Measurements from ENCODE around the gene NPS. TPM values are rescaled to one million over a fixed set of nuclear protein-coding genes. Genes with fewer than 3 reads are reported as not detected.

Gene NPS
- total and polyA plus RNA-seq, 2 experiments from 2014 or later: not detected

DNA sequence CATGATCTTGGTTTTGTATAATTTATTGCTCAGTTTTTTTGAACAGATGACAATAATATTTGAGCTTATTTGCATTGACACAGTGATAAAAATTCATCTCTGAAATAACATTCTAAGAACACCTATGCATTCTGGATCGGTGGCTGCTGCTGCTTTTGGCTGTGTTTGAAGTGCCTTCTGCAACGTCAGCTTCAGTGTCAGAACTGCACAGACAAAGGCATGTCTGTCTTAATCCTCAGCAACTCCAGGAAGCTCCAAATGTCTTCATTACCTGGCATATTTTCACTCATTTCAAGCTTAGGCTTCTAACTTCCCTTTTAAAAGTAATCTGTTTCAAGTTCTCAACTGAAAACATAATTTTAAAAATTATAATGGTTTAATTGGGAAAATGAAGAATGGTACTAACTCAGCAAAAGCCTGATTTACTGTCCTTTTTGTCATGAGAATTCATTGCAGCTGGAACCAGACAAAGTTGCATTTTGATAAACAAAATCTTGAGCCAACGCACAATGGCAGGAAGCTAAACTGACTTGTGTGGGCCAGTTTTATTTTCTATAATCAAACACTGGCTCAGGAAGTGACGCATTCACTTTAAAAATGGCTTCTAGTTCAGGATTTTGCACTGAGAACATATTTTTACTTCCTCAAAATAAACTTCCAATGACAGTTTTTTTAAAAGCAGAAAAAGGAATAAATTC, 38.7 kb downstream of the NPS start:
- H3K27ac ChIP-seq: no peak overlapping the region
- TF ChIP-seq, protein P1, sequence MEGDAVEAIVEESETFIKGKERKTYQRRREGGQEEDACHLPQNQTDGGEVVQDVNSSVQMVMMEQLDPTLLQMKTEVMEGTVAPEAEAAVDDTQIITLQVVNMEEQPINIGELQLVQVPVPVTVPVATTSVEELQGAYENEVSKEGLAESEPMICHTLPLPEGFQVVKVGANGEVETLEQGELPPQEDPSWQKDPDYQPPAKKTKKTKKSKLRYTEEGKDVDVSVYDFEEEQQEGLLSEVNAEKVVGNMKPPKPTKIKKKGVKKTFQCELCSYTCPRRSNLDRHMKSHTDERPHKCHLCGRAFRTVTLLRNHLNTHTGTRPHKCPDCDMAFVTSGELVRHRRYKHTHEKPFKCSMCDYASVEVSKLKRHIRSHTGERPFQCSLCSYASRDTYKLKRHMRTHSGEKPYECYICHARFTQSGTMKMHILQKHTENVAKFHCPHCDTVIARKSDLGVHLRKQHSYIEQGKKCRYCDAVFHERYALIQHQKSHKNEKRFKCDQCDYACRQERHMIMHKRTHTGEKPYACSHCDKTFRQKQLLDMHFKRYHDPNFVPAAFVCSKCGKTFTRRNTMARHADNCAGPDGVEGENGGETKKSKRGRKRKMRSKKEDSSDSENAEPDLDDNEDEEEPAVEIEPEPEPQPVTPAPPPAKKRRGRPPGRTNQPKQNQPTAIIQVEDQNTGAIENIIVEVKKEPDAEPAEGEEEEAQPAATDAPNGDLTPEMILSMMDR (IDR thresholded peaks at IDR 0.05; ENCODE audit: poor library complexity): no peak
- TF ChIP-seq EZH2phosphoT487 (IDR thresholded peaks at IDR 0.05; ENCODE audit: low read depth, severe bottlenecking, unreplicated experiment): no peak
- TF ChIP-seq EZH2 (IDR thresholded peaks at IDR 0.05; ENCODE audit: borderline replicate concordance): no peak
- H3K9me3 ChIP-seq (ENCODE audit: low read depth): no peaks in the 10 kb centered on the region
- H3K4me2 ChIP-seq: no peak overlapping the region
- H3K36me3 ChIP-seq (replicated peaks; ENCODE audit: insufficient read depth, low read depth): no peaks in the 10 kb centered on the region
- no peak overlapping the region for H3K4me3 ChIP-seq
- H2AFZ ChIP-seq: no peak overlapping the region
- DNase-seq (ENCODE audit: low spot score): no peak
- no peaks in the 10 kb centered on the region for H4K20me1 ChIP-seq (ENCODE audit: insufficient read depth, poor library complexity, severe bottlenecking)
- WGBS (ENCODE audit: low lambda C conversion rate, missing lambda C conversion rate): 77% methylated on average over 4 of the region's 4 CpGs
- no peaks in the 10 kb centered on the region for H3K9me2 ChIP-seq (replicated peaks; ENCODE audit: insufficient read depth)
- H3K79me2 ChIP-seq: no peaks in the 10 kb centered on the region
- H3K4me1 ChIP-seq (ENCODE audit: insufficient read depth): no peaks in the 10 kb centered on the region
- H3K27me3 ChIP-seq: peaks cover 17% of the 10 kb centered on the region

DNA sequence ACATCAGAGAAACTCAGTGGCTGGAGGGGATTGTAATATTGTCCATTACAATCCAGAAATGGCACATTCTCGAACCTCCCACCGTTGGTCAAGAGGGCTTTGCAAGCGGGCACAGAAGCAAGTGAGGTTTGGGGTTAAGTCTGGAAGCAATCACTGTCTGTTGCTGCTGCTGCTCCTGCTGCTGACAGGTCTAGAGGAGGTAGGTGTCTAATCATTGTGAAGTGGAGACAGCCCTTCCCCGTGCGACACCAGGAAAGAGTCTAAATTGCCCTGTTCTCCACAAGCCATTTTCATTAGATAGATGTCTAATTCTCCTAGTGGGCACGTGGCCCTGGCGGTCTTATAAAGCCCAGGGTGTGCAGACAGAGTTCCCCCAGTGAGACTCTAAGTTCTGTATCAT, 43.5 kb downstream of the NPS start:
- TF ChIP-seq, protein P1 (IDR thresholded peaks at IDR 0.05; ENCODE audit: poor library complexity): no peak
- TF ChIP-seq EZH2phosphoT487 (IDR thresholded peaks at IDR 0.05; ENCODE audit: low read depth, severe bottlenecking, unreplicated experiment) (no peak), EZH2 (IDR thresholded peaks at IDR 0.05; ENCODE audit: borderline replicate concordance) (no peak)
- Histone ChIP-seq H3K36me3 (replicated peaks; ENCODE audit: insufficient read depth, low read depth) (no peaks in the 10 kb centered on the region), H3K9me3 (ENCODE audit: low read depth) (no peaks in the 10 kb centered on the region), H3K27ac (no peak overlapping the region), H3K4me3 (no peak overlapping the region), H4K20me1 (ENCODE audit: insufficient read depth, poor library complexity, severe bottlenecking) (no peaks in the 10 kb centered on the region), H3K4me1 (ENCODE audit: insufficient read depth) (no peaks in the 10 kb centered on the region), H3K4me2 (no peak overlapping the region), H3K9me2 (replicated peaks; ENCODE audit: insufficient read depth) (no peaks in the 10 kb centered on the region), H3K27me3 (peaks cover 16% of the 10 kb centered on the region), H3K79me2 (no peaks in the 10 kb centered on the region), H2AFZ (no peak overlapping the region)
- DNase-seq (ENCODE audit: low spot score): no peak
- WGBS (ENCODE audit: low lambda C conversion rate, missing lambda C conversion rate): 63% methylated on average over 7 of the region's 7 CpGs

DNA sequence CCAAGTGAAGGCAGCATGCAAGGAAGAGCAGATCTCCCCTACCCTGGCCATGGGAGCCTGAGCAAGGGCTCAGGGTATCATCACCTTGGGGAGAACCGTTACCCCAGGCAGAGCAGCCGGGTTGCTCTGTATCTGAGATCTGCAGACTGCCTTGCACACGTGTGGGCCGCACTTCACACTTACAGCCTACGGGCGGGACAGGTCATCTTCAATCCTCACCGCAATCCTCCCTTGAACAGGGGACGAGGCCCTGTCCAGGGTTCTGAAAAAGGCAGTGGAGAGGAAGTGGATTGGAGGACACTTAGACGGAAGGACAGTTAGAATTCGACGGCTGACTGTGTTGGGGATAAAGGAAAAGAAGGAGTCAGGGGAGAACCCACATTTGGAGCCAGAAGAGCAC, 51.4 kb downstream of the NPS start:
- WGBS (ENCODE audit: low lambda C conversion rate, missing lambda C conversion rate): 51% methylated on average over 11 of the region's 11 CpGs
- DNase-seq (ENCODE audit: low spot score): no peak

More for the DNA sequence above, 51.4 kb downstream of the NPS start:
- Histone ChIP-seq H4K20me1 (ENCODE audit: insufficient read depth, poor library complexity, severe bottlenecking) (no peaks in the 10 kb centered on the region), H3K27ac (no peak overlapping the region), H2AFZ (no peak overlapping the region), H3K27me3 (no peaks in the 10 kb centered on the region), H3K79me2 (no peaks in the 10 kb centered on the region), H3K9me2 (replicated peaks; ENCODE audit: insufficient read depth) (no peaks in the 10 kb centered on the region), H3K9me3 (ENCODE audit: low read depth) (no peaks in the 10 kb centered on the region), H3K4me2 (no peak overlapping the region), H3K4me1 (ENCODE audit: insufficient read depth) (no peaks in the 10 kb centered on the region), H3K4me3 (no peak overlapping the region), H3K36me3 (replicated peaks; ENCODE audit: insufficient read depth, low read depth) (no peaks in the 10 kb centered on the region)
- TF ChIP-seq EZH2 (IDR thresholded peaks at IDR 0.05; ENCODE audit: borderline replicate concordance) (no peak), EZH2phosphoT487 (IDR thresholded peaks at IDR 0.05; ENCODE audit: low read depth, severe bottlenecking, unreplicated experiment) (no peak)
- TF ChIP-seq, protein P1 (IDR thresholded peaks at IDR 0.05; ENCODE audit: poor library complexity): no peak

Other genes with a start within 250 kb of the NPS start
- not detected in 2 replicates for gene FOXI2, start 187.9 kb downstream of the NPS start, total RNA-seq
- gene FOXI2, start 187.9 kb downstream of the NPS start, polyA plus RNA-seq: not detected in 2 replicates

Data from hepatocyte (in vitro differentiated cells).